ENCODE data around the gene RXFP2.

- TF ChIP-seq CTCF (IDR thresholded peaks at IDR 0.05) (no peak), POLR2A (IDR thresholded peaks at IDR 0.05) (no peak)
Observed at GRCh38 chr13:31827707-31828106, 88.4 kb downstream of the RXFP2 start.
